ENCODE measurements around the gene TEPSIN. TPM values are rescaled to one million over a fixed set of nuclear protein-coding genes. Genes with fewer than 3 reads are reported as not detected.

TEPSIN gene
- total RNA-seq, 2 donors from 2014 or later: 12.3 to 14.3 TPM

DNA sequence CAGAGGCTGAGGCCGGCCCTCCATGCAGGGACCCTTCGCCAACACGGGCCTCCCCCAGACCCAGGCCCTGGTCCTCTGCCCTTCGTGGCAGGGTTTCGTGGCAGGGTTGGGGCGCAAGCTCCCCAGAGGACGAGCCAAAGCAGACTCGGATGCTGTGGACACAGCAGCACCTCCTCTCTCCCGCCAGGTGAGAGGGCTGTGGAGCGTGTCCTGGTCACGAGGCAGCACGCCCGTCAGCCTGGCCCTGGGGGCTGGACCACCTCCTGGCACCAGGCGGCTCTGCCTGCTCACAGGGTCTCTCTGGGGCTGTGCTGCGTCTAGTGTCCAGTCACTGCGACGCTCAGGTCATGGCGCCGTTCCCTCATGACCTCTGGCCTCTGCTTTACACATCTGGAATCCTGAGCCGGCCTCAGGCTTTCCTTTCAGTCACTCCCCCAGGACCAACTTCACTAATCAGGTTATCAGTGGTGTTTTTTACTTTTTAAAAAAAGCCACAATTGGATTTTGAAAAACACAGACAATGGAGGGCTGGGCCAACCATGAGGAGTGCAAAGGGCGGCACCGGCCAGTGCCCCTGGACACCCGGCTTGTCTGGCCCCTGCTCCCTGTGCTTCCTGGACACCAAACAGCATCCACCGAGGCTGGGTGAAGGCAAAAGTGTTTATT, 5.6 kb upstream of the TEPSIN start:
- DNase-seq (ENCODE audit: low spot score): no peak
- H3K36me3 ChIP-seq: peaks cover under 1% of the 10 kb centered on the region
- H3K9me3 ChIP-seq: no peaks in the 10 kb centered on the region
- TF ChIP-seq, protein P1, sequence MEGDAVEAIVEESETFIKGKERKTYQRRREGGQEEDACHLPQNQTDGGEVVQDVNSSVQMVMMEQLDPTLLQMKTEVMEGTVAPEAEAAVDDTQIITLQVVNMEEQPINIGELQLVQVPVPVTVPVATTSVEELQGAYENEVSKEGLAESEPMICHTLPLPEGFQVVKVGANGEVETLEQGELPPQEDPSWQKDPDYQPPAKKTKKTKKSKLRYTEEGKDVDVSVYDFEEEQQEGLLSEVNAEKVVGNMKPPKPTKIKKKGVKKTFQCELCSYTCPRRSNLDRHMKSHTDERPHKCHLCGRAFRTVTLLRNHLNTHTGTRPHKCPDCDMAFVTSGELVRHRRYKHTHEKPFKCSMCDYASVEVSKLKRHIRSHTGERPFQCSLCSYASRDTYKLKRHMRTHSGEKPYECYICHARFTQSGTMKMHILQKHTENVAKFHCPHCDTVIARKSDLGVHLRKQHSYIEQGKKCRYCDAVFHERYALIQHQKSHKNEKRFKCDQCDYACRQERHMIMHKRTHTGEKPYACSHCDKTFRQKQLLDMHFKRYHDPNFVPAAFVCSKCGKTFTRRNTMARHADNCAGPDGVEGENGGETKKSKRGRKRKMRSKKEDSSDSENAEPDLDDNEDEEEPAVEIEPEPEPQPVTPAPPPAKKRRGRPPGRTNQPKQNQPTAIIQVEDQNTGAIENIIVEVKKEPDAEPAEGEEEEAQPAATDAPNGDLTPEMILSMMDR (IDR thresholded peaks at IDR 0.05): no peak
- no peaks in the 10 kb centered on the region for H3K27me3 ChIP-seq
- peaks cover 0 to 13% of the 10 kb centered on the region in 2 donors for H3K4me1 ChIP-seq
- H3K27ac ChIP-seq: no peak overlapping the region
- H3K4me3 ChIP-seq: no peak overlapping the region

DNA sequence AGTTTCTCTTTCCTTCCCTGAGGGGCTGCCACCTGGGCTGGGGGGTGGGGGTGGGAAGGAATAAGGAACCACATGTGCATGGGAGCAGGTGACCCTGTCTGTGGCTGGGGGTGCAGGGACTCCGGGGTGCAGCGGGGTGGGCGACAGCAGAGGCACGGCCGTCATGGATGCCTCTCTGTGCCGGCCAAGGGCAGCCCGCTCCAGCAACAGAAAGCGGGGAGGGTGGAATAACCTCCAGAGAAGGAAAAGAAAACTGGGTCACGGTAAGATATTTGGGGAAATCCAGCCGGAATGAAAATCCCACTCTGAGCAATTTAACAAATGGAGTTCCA, 4.4 kb upstream of the TEPSIN start:
- TF ChIP-seq, protein P1 (IDR thresholded peaks at IDR 0.05): no peak
- Histone ChIP-seq H3K36me3 (no peaks in the 10 kb centered on the region), H3K27me3 (no peaks in the 10 kb centered on the region), H3K4me1 (peaks cover 0 to 16% of the 10 kb centered on the region in 2 donors), H3K4me3 (no peak overlapping the region), H3K9me3 (no peaks in the 10 kb centered on the region), H3K27ac (no peak overlapping the region)
- no peak for DNase-seq (ENCODE audit: low spot score)

DNA sequence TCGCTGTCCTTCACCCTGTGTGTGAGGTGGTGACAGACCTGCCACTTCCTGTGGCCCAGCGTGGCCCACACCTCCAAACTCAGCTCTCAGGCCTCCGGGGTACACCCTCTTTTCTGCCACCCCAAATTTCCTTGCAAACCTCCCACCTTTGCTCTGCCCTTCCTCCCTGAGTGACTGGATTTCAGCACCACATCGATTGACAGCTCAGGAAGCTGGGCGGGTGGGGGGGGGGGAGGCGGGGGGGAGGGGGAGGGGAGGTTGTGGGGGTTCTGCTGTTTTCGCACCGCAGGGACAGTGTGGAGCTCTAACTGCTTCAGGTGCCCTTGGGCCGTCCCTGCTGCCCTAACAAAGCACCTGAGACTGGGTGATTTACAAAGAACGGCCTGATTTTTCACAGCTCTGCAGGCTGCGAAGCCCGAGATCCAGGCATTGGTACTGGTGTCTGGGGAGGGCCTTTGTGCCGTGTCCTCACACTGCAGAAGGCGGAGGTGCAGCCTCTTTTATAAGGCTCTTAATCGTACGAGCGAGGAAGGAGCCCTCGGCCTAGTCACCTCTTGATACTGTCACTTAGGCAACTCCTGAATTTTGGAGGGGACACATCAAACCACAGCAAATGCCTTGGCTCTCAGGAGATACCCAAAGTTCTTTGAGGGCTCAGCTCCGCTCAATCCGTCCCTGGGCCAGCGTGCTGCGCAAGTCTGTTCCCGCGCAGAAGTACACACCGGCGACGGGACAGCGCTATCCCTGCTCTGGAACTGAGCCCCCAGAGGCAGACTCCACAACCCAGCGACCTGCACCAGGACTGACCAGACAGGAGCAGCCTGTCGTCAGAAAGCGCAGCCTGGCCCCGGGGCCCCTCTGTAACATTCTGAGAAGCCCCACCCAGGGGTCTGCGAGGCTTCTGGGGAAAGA, 3.8 kb upstream of the TEPSIN start:
- DNase-seq (ENCODE audit: low spot score): no peak
- Histone ChIP-seq H3K4me1 (peaks cover 0 to 22% of the 10 kb centered on the region in 2 donors), H3K4me3 (no peak overlapping the region), H3K36me3 (no peaks in the 10 kb centered on the region), H3K9me3 (no peaks in the 10 kb centered on the region), H3K27ac (no peak overlapping the region), H3K27me3 (no peaks in the 10 kb centered on the region)
- TF ChIP-seq, protein P1 (IDR thresholded peaks at IDR 0.05): no peak

DNA sequence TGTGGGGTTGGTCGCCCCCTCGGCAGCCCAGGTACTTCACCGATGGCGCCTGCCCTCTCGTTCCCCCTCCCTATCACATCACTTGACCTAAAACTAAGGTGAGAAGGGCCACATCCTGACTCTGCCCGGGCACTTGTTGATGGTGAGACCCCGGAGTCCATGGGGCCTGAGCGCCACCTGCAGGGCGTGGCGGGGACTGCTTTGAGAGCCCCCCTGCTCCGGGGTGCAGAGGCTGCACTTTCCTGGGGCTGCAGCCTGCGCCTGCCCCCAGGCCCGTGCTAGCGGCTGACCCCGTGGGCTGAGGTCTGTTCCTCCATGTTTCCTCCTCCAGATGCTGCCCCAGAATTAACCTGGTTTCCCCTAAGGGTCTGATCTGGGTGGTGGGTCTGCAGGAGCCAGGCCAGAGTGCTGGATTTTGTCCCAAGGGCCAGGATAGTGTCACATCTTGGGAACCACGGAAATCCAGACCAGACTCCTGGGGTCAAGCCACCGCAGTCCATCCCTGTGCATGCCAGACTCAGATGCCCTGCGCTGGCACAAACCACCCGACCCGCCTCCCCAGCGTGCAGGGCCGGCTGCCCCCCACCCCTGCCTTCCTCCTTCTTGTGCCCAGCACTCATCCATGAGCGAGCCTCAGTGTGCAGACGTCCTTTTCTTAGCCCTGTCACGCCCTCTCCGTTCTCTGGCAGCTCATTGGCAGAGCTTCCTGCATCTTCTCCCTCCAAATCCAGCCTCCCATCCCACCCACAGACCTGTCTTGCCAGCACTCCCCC, 3.0 kb upstream of the TEPSIN start:
- Histone ChIP-seq H3K9me3 (no peaks in the 10 kb centered on the region), H3K4me3 (no peak overlapping the region), H3K36me3 (no peaks in the 10 kb centered on the region), H3K27me3 (no peaks in the 10 kb centered on the region), H3K4me1 (peaks cover 0 to 31% of the 10 kb centered on the region in 2 donors), H3K27ac (no peak overlapping the region)
- TF ChIP-seq, protein P1 (IDR thresholded peaks at IDR 0.05): peak; percentile 64 to 85
- DNase-seq (ENCODE audit: low spot score): no peak

DNA sequence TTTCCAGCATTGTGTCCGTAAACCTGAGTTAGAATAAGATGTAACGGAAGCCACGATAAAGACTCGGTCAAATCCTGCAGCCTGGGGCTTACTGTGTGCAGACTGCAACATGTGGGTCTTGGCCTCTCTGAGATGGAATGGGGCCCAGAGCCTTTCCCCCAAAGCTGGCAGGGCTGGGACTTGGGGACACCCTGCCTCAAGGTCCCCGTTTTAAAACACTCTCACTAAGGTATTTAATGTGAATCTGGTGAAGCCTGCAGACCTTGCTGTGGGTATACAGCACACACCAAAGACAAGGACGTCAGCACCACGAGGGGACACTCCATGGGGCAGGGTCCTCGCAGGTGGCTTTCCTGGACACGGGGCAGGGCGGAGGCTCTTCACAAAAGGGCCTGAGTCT, 2.3 kb upstream of the TEPSIN start:
- TF ChIP-seq, protein P1 (IDR thresholded peaks at IDR 0.05): no peak
- Histone ChIP-seq H3K4me1 (peaks cover 0 to 37% of the 10 kb centered on the region in 2 donors), H3K27ac (no peak overlapping the region)

More for the DNA sequence above, 2.3 kb upstream of the TEPSIN start:
- H3K36me3 ChIP-seq: no peaks in the 10 kb centered on the region
- H3K9me3 ChIP-seq: no peaks in the 10 kb centered on the region
- H3K4me3 ChIP-seq: no peak overlapping the region
- H3K27me3 ChIP-seq: no peaks in the 10 kb centered on the region
- DNase-seq (ENCODE audit: low spot score): no peak

All from right atrium auricular region (tissue), 2 donors.